ENCODE results near the gene PDSS2. TPM values are rescaled to one million over a fixed set of nuclear protein-coding genes. Genes with fewer than 3 reads are reported as not detected.

Gene PDSS2
- polyA plus RNA-seq, 1 experiment: 11.6 TPM

- POLR2A ChIA-PET: interaction anchor here (0.6 kb wide), 1 partner anchor 68 kb away, joined by 6 read pairs; no protein-coding TSS in a partner anchor
- DNase-seq (ENCODE audit: low read depth): peak; percentile 9
- TF ChIP-seq CTCF (IDR thresholded peaks at IDR 0.05; ENCODE audit: insufficient read depth, low read depth, low read length): no peak
- Histone ChIP-seq H3K27me3 (ENCODE audit: control insufficient read depth, insufficient read depth, low read length) (no peaks in the 10 kb centered on the region), H3K36me3 (ENCODE audit: control insufficient read depth, insufficient read depth, low read length) (no peaks in the 10 kb centered on the region; the same call in 1 of the 2 replicates), H3K4me3 (ENCODE audit: low read depth, low read length) (no peak overlapping the region)
- CTCF ChIA-PET: interaction anchor here (0.6 kb wide), 1 partner anchor 288 kb away, joined by 3 read pairs; no protein-coding TSS in a partner anchor
These were observed 136.1 kb downstream of the PDSS2 start for GRCh38 chr6:107323133-107323785.

DNA sequence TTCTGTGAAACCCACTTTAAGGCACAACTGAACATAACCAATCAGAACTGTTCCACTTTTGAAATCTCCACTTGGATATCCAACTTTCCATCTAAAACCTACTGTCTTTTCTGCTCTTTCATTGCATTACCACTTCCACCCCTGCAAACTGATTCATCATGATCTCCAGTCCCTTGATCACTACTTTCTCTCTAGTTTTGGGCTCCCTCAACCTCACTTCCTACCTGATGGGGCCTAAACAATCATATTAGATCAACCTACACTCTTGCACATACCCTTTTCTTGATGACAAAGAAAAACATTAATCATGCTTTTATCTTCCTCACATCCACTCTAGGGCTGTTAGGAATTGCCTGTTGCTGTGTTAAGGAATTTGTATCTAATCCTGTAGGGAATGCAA, 137.6 kb downstream of the PDSS2 start:
- ChIA-PET POLR2A (no interaction called here), CTCF (interaction anchor here (0.9 kb wide), 1 partner anchor 189 kb away, joined by 3 read pairs; no protein-coding TSS in a partner anchor)
- H3K4me3 ChIP-seq (ENCODE audit: low read depth, low read length): no peak overlapping the region
- no peaks in the 10 kb centered on the region for H3K27me3 ChIP-seq (ENCODE audit: control insufficient read depth, insufficient read depth, low read length)
- no peak for TF ChIP-seq CTCF (IDR thresholded peaks at IDR 0.05; ENCODE audit: insufficient read depth, low read depth, low read length)
- no peak for DNase-seq (ENCODE audit: low read depth)
- H3K36me3 ChIP-seq (ENCODE audit: control insufficient read depth, insufficient read depth, low read length): no peaks in the 10 kb centered on the region; the same call in 1 of the 2 replicates

DNA sequence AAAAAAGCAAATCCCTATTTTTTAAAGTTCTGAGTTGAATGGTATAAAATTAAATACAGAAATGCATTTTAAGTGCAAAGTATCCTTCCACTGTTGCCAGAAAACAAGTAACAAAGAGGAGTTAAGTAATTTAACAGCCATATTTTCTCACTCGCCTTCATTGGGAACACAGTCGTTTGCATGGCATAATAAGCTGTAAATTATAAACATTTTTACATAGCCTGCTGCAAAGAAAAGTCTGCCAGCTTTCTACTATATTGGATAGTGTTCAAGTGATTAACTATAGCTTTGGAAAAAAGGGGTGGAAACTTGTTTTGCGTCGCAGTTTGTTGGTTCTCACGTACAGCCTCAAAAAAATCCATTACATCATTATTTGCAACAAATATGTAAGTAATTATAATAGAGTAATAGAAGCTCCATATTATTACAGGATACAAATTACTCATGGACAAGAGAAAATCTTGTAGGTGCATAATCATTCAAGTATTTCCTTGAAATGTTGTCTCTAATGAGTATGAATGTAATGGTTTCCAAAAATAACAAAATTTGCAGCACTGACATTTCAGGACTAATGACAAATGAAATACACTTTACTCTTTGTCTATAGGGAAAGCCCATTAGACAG, 139.3 kb downstream of the PDSS2 start:
- ChIA-PET CTCF (interaction anchor here (1.2 to 2.2 kb wide), 3 partner anchors 9 to 169 kb away, joined by 3 to 8 read pairs (median 5); no protein-coding TSS in a partner anchor), POLR2A (interaction anchor here (0.5 kb wide), 1 partner anchor 104 kb away, joined by 3 read pairs; no protein-coding TSS in a partner anchor)
- no peaks in the 10 kb centered on the region; the same call in 1 of the 2 replicates for H3K36me3 ChIP-seq (ENCODE audit: control insufficient read depth, insufficient read depth, low read length)
- H3K4me3 ChIP-seq (ENCODE audit: low read depth, low read length): no peak overlapping the region
- no peak for DNase-seq (ENCODE audit: low read depth)
- no peak for TF ChIP-seq CTCF (IDR thresholded peaks at IDR 0.05; ENCODE audit: insufficient read depth, low read depth, low read length)
- no peaks in the 10 kb centered on the region for H3K27me3 ChIP-seq (ENCODE audit: control insufficient read depth, insufficient read depth, low read length)

GRCh38 chr6:107318100-107318736, 141.1 kb downstream of the PDSS2 start:
- Histone ChIP-seq H3K4me3 (ENCODE audit: low read depth, low read length) (no peak overlapping the region), H3K27me3 (ENCODE audit: control insufficient read depth, insufficient read depth, low read length) (no peaks in the 10 kb centered on the region), H3K36me3 (ENCODE audit: control insufficient read depth, insufficient read depth, low read length) (no peaks in the 10 kb centered on the region; the same call in 1 of the 2 replicates)
- peak; percentile 91 for TF ChIP-seq CTCF (IDR thresholded peaks at IDR 0.05; ENCODE audit: insufficient read depth, low read depth, low read length)
- ChIA-PET POLR2A (interaction anchor here (0.6 kb wide), 1 partner anchor 21 kb away, joined by 4 read pairs; no protein-coding TSS in a partner anchor), CTCF (interaction anchor here (0.7 to 2.6 kb wide), 18 partner anchors 10 to 529 kb away, joined by 3 to 11 read pairs (median 4); partner anchors contain the start of gene PDSS2)
- no peak for DNase-seq (ENCODE audit: low read depth)

- Histone ChIP-seq H3K4me3 (ENCODE audit: low read depth, low read length) (no peak overlapping the region), H3K27me3 (ENCODE audit: control insufficient read depth, insufficient read depth, low read length) (no peaks in the 10 kb centered on the region), H3K36me3 (ENCODE audit: control insufficient read depth, insufficient read depth, low read length) (no peaks in the 10 kb centered on the region)
- ChIA-PET POLR2A (no interaction called here), CTCF (no interaction called here)
- no peak for DNase-seq (ENCODE audit: low read depth)
- no peak for TF ChIP-seq CTCF (IDR thresholded peaks at IDR 0.05; ENCODE audit: insufficient read depth, low read depth, low read length)
These were observed 144.2 kb downstream of the PDSS2 start for GRCh38 chr6:107315114-107315513.

Measured in BJ (cell line).